CD4-positive, alpha-beta T cell (primary cell): ENCODE measurements around the gene SKIL. TPM values are rescaled to one million over a fixed set of nuclear protein-coding genes. Genes with fewer than 3 reads are reported as not detected.
A peak's percentile ranks its signal among the peaks of the same experiment; 100 is the strongest.

Source experiments
- ATAC-seq: fragments of 200-7000 bp; cut with Tn5 transposase; one replicate; pipeline ENCODE4 v1.10.0; 2022; ENCODE audit warnings: mild to moderate bottlenecking; ENCODE audit not compliant: poor library complexity
- CTCF ChIA-PET: fragments of 350-600 bp; sonication (Branson Sonifier 250); formaldehyde crosslinking; loops from one replicate; lab custom pipeline; 2021; ENCODE audit warnings: antibody characterized with exemption, inconsistent platforms; lab: Charles Lee
- POLR2A ChIA-PET: fragments of 350-600 bp; sonication (Branson Sonifier 250); formaldehyde crosslinking; loops from one replicate; lab custom pipeline; 2021; ENCODE audit warnings: antibody characterized with exemption, inconsistent platforms; lab: Charles Lee
- DNase-seq, 14 experiments: peaks; one replicate each; pipeline ENCODE4 v3.0.0-alpha.2; 2013 to 2020; ENCODE audit warnings: mixed read lengths in 2 of 14
- H3K27ac ChIP-seq, 2 donors: one replicate each; pipeline versions ENCODE4 v1.5.1 to v1.7.0; 2013; ENCODE audit warnings: low read length in 2 of 2, low read depth in 1 of 2, mild to moderate bottlenecking in 1 of 2
- H3K27me3 ChIP-seq, 2 experiments: 1 replicate in 1 of 2; 2 replicates in 1 of 2; pipeline versions ENCODE4 v1.6.1 to v1.7.0; 2013; ENCODE audit warnings: low read length in 2 of 2, control low read depth in 1 of 2, mild to moderate bottlenecking in 1 of 2, moderate library complexity in 1 of 2; ENCODE audit not compliant: insufficient read depth in 2 of 2, control insufficient read depth in 1 of 2
- H3K36me3 ChIP-seq: one replicate; pipeline ENCODE4 v1.6.1; 2013; ENCODE audit warnings: low read length, control low read depth; ENCODE audit not compliant: insufficient read depth
- H3K4me1 ChIP-seq: one replicate; pipeline ENCODE4 v1.6.1; 2013; ENCODE audit warnings: low read length, control low read depth; ENCODE audit not compliant: insufficient read depth
- H3K4me3 ChIP-seq: one replicate; pipeline ENCODE4 v1.5.1; 2013; ENCODE audit warnings: mild to moderate bottlenecking, low read length, moderate library complexity
- H3K9me3 ChIP-seq, 2 experiments: 1 replicate in 1 of 2; 2 replicates in 1 of 2; pipeline versions ENCODE4 v1.6.1 to v1.7.0; 2013; ENCODE audit warnings: low read length in 2 of 2, mild to moderate bottlenecking in 2 of 2, control low read depth in 1 of 2, moderate library complexity in 1 of 2; ENCODE audit not compliant: control insufficient read depth in 1 of 2, insufficient read depth in 1 of 2
- H3K27ac Mint-ChIP-seq: one replicate; pipeline ENCODE4 v1.8.0; 2020; ENCODE audit warnings: mixed read lengths
- H3K27me3 Mint-ChIP-seq: one replicate; pipeline ENCODE4 v1.8.0; 2021; ENCODE audit warnings: mixed read lengths
- H3K36me3 Mint-ChIP-seq: one replicate; pipeline ENCODE4 v1.8.0; 2021; ENCODE audit warnings: low read depth, mixed read lengths
- H3K4me1 Mint-ChIP-seq: one replicate; pipeline ENCODE4 v1.8.0; 2021; ENCODE audit warnings: low read depth, mixed read lengths
- H3K4me3 Mint-ChIP-seq: one replicate; pipeline ENCODE4 v1.8.0; 2020; ENCODE audit warnings: mild to moderate bottlenecking, mixed read lengths
- H3K9me3 Mint-ChIP-seq: one replicate; pipeline ENCODE4 v1.8.0; 2020; ENCODE audit warnings: mixed read lengths
- intact Hi-C, 2 experiments: fragments of 100-400 bp; cut with DNase I in 1 of 2; cut with micrococcal nuclease in 1 of 2; formaldehyde crosslinking; loops; one replicate each; pipeline versions ENCODE4 v1.15.1 to v1.9.0; 2023 to 2025; cut with DNase I, micrococcal nuclease
- total RNA-seq, 174 experiments: library from RNA in 2 of 174; stranded (reverse) in 2 of 174; gene quantifications; one replicate each; pipeline ENCODE4 v1.2.3 and lab custom pipeline; 2021 to 2026
- TF ChIP-seq, protein P1 (sequence below): fragments of 200-600 bp; IDR thresholded peaks from one replicate; pipeline ENCODE4 v1.8.0; 2022; ENCODE audit warnings: antibody characterized with exemption, mild to moderate bottlenecking

Gene SKIL
- total RNA-seq, 2 experiments from 2014 or later, result 121 to 130 TPM

- no peaks in the 10 kb centered on the region for H3K27me3 Mint-ChIP-seq
- peak in 5 of 14 experiments; percentile 8 to 77 (median 26) for DNase-seq
- ATAC-seq, result no peak
Measured at GRCh38 chr3:170355738-170356595, 1.5 kb upstream of the SKIL start.

DNA sequence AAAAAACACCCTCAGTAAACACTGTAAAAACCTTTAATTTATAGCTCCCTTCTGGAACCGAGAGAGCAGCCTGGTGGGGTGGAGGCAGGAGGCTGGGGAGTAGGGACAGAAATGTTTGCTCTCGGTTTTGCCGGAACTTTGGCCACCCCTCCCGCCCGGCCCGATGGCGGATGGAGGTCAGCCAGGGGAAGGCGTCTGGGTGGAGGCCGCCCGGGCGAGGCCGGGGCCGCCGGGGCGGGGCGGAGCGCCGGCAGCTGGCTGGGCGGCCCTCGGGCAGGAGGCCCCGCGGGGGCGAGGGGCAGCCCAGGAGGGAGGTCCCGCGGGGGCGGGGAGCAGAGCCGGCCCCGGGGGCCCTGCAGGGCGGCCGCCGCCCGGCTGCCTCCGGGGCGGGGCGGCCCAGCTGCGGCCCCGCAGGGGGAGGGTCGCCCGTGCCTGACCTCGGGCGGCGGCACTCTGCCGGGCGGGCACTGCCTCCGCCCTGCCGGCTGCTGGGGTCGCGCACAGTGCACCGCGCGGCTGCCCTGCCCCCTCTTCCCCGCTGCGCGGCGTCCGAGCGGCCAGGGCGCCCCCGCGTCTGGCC is 829 bp upstream of the SKIL start:
- H3K4me3 ChIP-seq, result peak overlapping the region; percentile 50
- DNase-seq (peak; percentile 16 to 87 (median 50)), ATAC-seq (no peak)
- peak overlapping the region; percentile 62 to 77 for H3K27ac ChIP-seq
- peaks cover 32% of the 10 kb centered on the region for H3K4me1 ChIP-seq
- Mint-ChIP-seq H3K4me3 (peak overlapping the region; percentile 83), H3K4me1 (peaks cover 60% of the 10 kb centered on the region), H3K27me3 (no peaks in the 10 kb centered on the region), H3K36me3 (peaks cover 48% of the 10 kb centered on the region), H3K27ac (peak overlapping the region; percentile 98), H3K9me3 (peaks cover 2% of the 10 kb centered on the region)
- ChIA-PET CTCF (interaction anchor here (0.8 to 3.2 kb wide), 7 partner anchors 10 to 80 kb away, joined by 3 to 13 read pairs (median 3); no protein-coding TSS in a partner anchor), POLR2A (interaction anchor here (0.6 to 2.8 kb wide), 25 partner anchors 9 to 1104 kb away, joined by 3 to 21 read pairs (median 5); partner anchors contain the start of genes MYNN, PHC3, PRKCI and RPL22L1)
- no peaks in the 10 kb centered on the region for H3K27me3 ChIP-seq
- peaks cover 0 to 7% of the 10 kb centered on the region in 2 experiments for H3K9me3 ChIP-seq
- TF ChIP-seq, protein P1, sequence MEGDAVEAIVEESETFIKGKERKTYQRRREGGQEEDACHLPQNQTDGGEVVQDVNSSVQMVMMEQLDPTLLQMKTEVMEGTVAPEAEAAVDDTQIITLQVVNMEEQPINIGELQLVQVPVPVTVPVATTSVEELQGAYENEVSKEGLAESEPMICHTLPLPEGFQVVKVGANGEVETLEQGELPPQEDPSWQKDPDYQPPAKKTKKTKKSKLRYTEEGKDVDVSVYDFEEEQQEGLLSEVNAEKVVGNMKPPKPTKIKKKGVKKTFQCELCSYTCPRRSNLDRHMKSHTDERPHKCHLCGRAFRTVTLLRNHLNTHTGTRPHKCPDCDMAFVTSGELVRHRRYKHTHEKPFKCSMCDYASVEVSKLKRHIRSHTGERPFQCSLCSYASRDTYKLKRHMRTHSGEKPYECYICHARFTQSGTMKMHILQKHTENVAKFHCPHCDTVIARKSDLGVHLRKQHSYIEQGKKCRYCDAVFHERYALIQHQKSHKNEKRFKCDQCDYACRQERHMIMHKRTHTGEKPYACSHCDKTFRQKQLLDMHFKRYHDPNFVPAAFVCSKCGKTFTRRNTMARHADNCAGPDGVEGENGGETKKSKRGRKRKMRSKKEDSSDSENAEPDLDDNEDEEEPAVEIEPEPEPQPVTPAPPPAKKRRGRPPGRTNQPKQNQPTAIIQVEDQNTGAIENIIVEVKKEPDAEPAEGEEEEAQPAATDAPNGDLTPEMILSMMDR, result no peak
- intact Hi-C loops, result loop anchor here (2.0 to 10.0 kb wide), 10 partner anchors 44 to 592 kb away; partner anchors contain the start of genes PHC3 (in 2 of the 2), PRKCI (in 2 of the 2), TERC (in 2 of the 2) and ACTRT3 (in 1 of the 2)
- no peaks in the 10 kb centered on the region for H3K36me3 ChIP-seq

More at GRCh38 chr3:170355738-170356595, 1.5 kb upstream of the SKIL start:
- no peaks in the 10 kb centered on the region for H3K9me3 Mint-ChIP-seq
- peak overlapping the region; percentile 98 for H3K27ac Mint-ChIP-seq
- H3K4me1 Mint-ChIP-seq, result peaks cover 56% of the 10 kb centered on the region
- peak overlapping the region; percentile 83 for H3K4me3 Mint-ChIP-seq
- CTCF ChIA-PET, result interaction anchor here (0.8 to 3.2 kb wide), 6 partner anchors 10 to 80 kb away, joined by 3 to 13 read pairs (median 3); no protein-coding TSS in a partner anchor
- no peaks in the 10 kb centered on the region for H3K27me3 ChIP-seq
- POLR2A ChIA-PET, result interaction anchor here (0.6 to 2.8 kb wide), 20 partner anchors 10 to 1104 kb away, joined by 3 to 21 read pairs (median 6); partner anchors contain the start of genes MYNN, PHC3, PRKCI and RPL22L1
- intact Hi-C loops, result loop anchor here (2.0 to 10.0 kb wide), 10 partner anchors 44 to 591 kb away; partner anchors contain the start of genes PHC3 (in 2 of the 2), PRKCI (in 2 of the 2), TERC (in 2 of the 2) and ACTRT3 (in 1 of the 2)
- H3K4me1 ChIP-seq, result peaks cover 30% of the 10 kb centered on the region
- peaks cover 41% of the 10 kb centered on the region for H3K36me3 Mint-ChIP-seq
- TF ChIP-seq, protein P1, result no peak
- H3K27ac ChIP-seq, result peak overlapping the region; percentile 62 to 77
- H3K36me3 ChIP-seq, result no peaks in the 10 kb centered on the region
- H3K9me3 ChIP-seq, result peaks cover 0 to 5% of the 10 kb centered on the region in 2 experiments
- peak overlapping the region; percentile 50 for H3K4me3 ChIP-seq
